ENCODE results near the gene DEPDC4.

DEPDC4 gene

GRCh38 chr12:100199023-100199346, 67.9 kb downstream of the DEPDC4 start:
- H3K36me3 ChIP-seq, result no peaks in the 10 kb centered on the region
- TF ChIP-seq, protein P1, sequence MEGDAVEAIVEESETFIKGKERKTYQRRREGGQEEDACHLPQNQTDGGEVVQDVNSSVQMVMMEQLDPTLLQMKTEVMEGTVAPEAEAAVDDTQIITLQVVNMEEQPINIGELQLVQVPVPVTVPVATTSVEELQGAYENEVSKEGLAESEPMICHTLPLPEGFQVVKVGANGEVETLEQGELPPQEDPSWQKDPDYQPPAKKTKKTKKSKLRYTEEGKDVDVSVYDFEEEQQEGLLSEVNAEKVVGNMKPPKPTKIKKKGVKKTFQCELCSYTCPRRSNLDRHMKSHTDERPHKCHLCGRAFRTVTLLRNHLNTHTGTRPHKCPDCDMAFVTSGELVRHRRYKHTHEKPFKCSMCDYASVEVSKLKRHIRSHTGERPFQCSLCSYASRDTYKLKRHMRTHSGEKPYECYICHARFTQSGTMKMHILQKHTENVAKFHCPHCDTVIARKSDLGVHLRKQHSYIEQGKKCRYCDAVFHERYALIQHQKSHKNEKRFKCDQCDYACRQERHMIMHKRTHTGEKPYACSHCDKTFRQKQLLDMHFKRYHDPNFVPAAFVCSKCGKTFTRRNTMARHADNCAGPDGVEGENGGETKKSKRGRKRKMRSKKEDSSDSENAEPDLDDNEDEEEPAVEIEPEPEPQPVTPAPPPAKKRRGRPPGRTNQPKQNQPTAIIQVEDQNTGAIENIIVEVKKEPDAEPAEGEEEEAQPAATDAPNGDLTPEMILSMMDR (IDR thresholded peaks at IDR 0.05), result no peak
- peaks cover 18 to 24% of the 10 kb centered on the region in 2 experiments for H3K4me1 ChIP-seq (ENCODE audit: control insufficient read depth in 1 of 2, insufficient read depth in 1 of 2, low read depth in 1 of 2, low read length in 1 of 2)
- H3K27me3 ChIP-seq, result no peaks in the 10 kb centered on the region
- no peak overlapping the region for H3K27ac ChIP-seq
- peak overlapping the region; percentile 83 to 97 for H3K4me3 ChIP-seq (ENCODE audit: low read depth in 1 of 2, low read length in 1 of 2)
- no peaks in the 10 kb centered on the region for H3K9me3 ChIP-seq

- Histone ChIP-seq H3K9me3 (no peaks in the 10 kb centered on the region), H3K4me1 (ENCODE audit: control insufficient read depth in 1 of 2, insufficient read depth in 1 of 2, low read depth in 1 of 2, low read length in 1 of 2) (peaks cover 18 to 24% of the 10 kb centered on the region in 2 experiments), H3K27me3 (no peaks in the 10 kb centered on the region), H3K36me3 (no peaks in the 10 kb centered on the region), H3K4me3 (ENCODE audit: low read depth in 1 of 2, low read length in 1 of 2) (no peak overlapping the region), H3K27ac (no peak overlapping the region)
- TF ChIP-seq, protein P1 (IDR thresholded peaks at IDR 0.05), result no peak
Measured at GRCh38 chr12:100197486-100197885, 69.4 kb downstream of the DEPDC4 start.

DNA sequence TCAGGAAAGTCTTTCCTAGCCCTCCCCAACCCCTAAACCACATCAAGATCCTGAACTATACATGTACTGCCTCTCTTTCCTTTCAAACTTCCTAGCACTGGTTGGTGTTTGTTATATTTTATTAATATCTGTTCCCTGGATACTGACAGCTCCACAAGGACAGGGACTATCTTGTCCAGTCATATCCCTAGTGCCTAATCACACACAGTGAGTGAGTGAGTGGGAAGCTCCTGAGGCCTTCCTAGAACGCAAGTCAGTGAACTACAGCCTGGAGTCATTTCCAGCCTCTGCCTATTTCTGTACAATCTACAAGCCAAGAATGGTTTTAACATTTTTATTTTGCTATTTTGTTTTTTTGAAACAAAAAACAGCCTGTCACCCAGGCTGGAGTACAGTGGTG, 73.8 kb downstream of the DEPDC4 start:
- TF ChIP-seq, protein P1 (IDR thresholded peaks at IDR 0.05), result no peak
- Histone ChIP-seq H3K36me3 (no peaks in the 10 kb centered on the region), H3K9me3 (no peaks in the 10 kb centered on the region), H3K27ac (no peak overlapping the region), H3K4me1 (ENCODE audit: control insufficient read depth in 1 of 2, insufficient read depth in 1 of 2, low read depth in 1 of 2, low read length in 1 of 2) (no peaks in the 10 kb centered on the region), H3K27me3 (no peaks in the 10 kb centered on the region), H3K4me3 (ENCODE audit: low read depth in 1 of 2, low read length in 1 of 2) (no peak overlapping the region)
